HG03521 (cell line): ENCODE data around the gene POTEC.
"Not testable (repeated sequence)": the region's sequence is repeated elsewhere in the genome, so short reads cannot be mapped to it uniquely, and the experiment has no call there.

ENCODE experiments used
- ATAC-seq: cut with Tn5 transposase; IDR thresholded peaks from one replicate; pipeline ENCODE4 v1.9.1; 2021; ENCODE audit warnings: mild to moderate bottlenecking, moderate library complexity; ENCODE audit not compliant: unreplicated experiment

POTEC gene

DNA sequence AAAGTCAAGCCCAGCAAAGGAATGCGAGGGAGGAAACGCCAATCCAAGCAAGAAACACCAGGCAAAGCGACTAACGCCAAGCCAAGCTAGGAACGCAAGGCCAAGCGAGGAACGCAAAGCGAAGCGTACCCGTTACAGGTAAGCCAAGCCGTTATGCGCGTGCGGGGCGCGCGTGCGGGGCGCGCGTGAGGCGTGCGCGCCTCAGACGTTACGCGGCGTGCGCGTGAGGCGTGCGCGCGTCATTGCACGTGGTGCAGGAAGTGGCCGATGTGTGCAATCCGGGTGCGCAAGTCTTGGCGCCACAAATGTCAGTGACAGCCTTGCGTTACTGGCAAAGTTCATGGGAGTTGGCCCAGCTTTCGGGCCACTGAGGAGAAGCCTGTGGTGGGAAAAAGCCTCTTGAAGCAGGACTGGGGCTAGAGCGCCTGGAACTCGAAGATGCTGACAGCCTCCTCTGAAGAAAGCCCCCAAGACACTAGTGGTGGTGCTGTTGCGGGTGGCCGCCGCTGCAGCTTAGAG is at the start of gene POTEC:
TSS of gene POTEC (minus strand) at position 155 of the 519 bp plus-strand sequence. CDS start 454 bp downstream, outside the sequence.
- ATAC-seq: not testable (repeated sequence)

DNA sequence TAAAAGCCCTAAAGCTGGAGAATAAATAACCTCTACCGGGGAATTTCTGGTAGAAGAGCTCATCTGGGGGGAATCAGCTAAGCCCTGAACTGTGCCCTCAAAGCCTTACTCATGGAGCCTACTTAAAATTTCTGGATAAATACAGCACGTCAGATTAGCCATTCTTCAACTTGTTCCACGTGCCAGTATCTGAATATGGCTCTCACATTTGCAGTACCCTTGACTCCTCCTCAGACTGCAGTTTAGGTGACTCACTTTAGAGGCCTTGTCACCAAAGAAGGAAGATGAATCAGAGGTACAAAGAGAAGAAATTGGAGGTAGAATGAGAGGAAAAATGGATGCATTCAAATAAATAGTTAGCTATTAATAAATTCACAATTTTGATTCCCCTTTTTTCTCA is 34.6 kb upstream of the POTEC start:
- no peak for ATAC-seq

DNA sequence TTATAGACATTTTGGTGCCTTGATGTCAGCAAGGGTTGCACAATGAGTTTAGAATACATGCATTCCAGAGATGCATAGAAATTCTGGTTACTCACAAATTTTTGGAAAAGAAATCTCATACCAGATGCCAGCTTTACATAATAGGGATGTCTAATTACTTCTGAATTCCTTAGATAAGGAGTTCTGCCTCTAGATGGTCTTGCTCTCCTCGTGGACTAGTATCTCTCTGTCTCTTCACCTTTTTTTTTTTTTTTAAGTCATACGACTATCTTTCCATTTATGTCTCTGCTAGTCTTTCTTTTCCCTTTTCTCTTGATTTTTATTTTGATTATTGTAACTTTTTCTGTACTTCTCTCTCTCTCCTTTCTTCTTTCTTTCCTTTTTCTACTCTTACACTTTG is 16.1 kb upstream of the POTEC start:
- not testable (repeated sequence) for ATAC-seq

DNA sequence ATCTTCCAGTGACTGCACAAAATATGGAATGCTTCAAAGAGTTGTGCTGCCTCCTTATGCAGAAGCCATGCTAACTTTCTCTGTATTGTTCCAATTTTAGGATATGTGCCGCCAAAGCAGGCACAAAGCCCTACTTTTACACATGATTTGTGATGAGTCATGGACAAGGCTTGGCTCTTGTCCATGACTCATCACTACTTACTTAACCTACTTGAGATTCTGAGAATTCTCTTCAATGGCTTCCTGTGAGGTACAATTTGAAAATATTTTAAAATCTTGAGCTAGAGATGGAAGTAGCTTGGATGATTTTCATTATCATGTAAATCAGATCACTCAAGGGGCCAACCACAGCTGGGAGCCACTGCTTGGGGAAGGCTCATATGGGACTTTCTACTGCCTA is 11.7 kb downstream of the POTEC start:
- not testable (repeated sequence) for ATAC-seq

DNA sequence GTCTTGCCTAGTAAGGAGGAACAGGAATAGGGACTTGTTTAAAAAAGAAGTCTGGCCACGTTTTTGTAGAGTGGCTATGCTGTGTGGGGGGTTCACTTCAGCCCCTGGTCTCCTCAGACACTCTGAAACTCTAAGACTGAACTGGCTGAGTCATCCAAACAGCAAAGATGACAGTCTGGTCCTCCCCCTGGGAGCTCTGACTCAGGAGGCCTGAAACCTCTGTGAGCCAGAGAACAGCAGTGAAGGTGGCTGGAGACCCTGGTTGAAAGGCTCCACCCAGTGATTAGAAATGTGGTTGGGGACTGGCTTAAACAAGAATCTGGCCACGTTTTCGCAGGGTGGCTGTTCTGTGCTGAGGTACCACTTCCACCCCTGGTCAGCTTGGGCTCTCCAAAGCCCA is 32.7 kb downstream of the POTEC start:
- not testable (repeated sequence) for ATAC-seq

DNA sequence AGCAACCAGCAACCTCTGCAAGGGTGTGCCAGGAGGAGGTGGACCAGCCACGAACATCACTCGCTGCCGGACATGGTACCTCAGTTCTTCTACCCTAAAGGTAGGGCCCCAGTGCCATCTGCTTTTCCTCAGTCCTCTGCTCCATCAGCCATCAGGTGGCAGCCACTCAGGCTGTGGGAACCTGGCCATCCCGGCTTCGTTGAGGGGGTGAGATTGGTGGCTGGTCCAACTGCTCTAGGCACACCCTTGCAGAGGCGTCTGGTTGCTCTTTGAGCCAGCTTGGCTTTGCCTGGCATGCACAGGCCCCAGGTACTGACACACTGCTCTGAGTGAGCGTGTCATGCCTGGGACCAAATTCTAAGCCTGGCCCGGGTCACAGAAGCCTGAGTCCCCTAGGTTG is 39.7 kb downstream of the POTEC start:
- not testable (repeated sequence) for ATAC-seq

DNA sequence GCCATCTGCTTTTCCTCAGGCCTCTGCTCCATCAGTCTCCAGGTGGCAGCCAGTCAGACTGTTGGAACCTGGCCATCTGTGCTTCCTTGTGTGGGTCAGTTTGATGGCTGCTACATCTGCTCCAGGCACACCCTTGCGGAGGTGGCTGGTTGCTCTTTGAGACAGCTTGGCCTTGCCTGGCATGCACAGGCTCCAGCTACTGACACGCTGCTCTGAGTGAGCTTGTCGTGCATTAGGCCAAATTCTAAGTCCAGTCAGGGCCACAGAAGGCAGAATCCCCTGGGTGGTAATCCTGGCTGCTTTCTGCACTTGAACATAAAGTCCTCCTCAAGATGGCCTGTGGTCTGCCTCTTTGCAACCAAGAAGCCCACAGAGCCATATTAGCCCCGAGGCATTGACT is 41.5 kb downstream of the POTEC start:
- not testable (repeated sequence) for ATAC-seq

DNA sequence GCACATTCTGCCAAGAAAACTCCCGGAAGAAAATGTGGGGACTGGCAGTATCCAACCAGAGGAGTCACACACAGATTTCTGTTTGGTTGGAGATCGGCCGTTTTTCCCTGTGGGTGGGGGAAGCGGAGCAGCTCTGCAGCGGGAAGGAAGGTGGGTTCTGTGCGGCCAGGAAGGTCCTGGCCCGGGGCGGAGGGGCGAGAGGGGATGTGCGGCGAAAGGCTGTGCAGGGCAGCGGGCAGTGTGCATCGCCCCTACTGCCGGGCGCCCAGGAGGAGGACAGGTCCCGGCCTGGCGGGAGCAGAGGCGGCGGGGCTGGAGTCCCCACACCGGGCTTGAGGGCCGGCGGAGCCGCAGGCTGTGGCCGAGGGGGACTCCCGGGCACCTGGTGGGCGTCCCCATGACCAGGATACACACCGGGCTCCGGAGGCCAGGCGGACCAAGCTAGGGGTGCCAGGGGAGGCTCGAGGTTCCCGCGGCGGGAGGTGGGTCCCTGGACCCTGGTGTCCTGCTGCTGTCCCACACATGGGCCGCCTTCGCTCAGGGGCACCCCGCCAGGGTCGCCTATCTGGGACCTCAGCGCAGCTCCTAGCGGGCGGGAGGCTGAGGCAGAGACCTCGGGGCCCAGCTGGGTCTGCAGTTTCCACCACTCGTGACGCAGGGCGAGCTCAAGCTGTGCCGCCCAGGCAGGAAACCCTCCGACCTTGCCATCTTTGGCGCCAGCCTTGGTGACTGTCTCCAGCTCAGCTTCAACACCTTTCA is 54.0 kb downstream of the POTEC start:
- not testable (repeated sequence) for ATAC-seq

DNA sequence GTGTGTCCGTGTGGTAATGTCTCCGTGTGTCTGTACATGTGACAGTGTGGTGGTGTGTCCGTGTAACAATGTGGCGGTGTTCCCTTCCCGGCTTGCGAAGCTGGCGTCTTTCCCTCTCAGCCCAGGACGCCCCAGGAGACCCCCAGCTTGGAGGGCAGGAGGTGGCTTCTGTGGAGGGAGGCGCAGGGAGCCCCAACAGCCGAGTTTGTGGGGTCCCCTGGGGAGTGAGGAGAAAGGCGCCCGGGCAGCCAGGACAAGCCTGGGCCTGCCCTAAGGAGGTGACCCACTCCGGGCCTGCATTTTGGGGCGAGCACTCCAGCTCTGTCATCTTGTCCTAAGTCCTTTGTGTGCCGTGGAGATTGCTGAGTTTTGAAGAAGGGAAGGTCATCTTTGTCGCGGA is 54.6 kb downstream of the POTEC start:
- ATAC-seq: not testable (repeated sequence)

DNA sequence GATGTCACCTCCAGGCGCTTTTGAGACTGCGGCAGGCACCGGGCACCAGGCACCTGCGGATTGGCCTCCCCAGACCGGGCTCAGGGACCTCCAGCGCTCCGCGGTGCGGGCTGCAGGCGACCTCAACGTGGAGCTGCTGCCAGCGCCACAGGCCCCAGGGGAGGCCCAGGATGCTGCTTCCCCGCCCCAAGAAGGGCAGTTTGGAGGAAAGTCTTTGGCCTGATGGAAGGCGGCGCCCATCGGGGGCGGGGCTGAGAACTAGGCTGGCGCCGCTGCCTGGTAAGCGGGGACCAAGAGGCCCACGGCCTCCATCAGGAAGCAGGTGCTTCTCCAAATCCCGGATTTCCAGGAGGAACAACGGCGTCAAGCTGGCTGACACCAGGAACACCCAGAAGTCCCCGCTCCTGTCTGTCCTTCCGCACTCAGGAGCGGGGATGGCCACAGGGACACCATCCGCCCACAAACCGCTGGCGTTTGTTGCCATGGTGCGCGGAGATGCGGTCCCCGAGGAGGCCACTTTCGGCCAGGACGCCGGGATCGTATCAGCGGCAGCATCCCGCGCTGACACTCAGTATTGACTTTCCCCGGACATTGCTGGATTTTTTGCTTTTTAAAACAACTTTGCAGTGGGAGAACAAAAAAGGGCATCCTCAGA is 56.3 kb downstream of the POTEC start:
- not testable (repeated sequence) for ATAC-seq

DNA sequence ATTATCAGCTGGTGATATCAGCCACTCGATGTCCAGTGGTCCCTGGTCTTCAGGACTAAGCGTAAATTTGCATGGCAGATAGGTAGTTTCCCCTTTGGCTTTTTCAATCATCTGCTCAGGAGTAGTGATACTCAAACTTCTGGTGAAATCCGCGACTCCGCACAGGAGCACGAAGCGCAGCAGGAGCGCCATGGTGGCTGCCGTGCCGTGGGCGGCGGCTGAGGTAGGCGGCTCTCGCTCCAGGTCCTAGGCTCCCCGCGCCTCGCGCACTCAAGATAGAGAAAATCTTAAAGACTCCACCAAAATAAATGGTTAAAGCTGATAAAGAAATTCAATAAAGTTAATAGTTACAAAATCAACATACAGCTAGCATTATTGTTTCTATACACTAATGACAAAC is 64.3 kb downstream of the POTEC start:
- not testable (repeated sequence) for ATAC-seq

DNA sequence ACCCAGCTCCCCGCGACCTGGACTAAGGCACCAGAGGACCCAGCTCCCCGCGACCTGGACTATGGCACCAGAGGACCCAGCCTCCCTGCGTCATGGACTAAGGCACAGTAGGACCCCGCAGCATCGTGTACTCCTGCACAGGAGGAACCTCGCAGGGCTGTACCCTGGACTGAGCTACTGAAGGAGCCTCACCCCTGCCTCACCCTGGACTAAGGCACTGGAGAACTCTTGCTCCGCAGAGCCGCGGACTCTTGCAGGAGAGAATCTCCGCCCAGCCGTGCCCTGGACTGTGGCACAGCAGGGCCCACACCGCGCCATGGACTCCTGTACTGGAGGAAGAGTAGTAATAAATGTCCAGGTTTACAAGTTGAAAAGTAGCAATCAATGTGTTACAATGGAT is 67.9 kb downstream of the POTEC start:
- not testable (repeated sequence) for ATAC-seq

DNA sequence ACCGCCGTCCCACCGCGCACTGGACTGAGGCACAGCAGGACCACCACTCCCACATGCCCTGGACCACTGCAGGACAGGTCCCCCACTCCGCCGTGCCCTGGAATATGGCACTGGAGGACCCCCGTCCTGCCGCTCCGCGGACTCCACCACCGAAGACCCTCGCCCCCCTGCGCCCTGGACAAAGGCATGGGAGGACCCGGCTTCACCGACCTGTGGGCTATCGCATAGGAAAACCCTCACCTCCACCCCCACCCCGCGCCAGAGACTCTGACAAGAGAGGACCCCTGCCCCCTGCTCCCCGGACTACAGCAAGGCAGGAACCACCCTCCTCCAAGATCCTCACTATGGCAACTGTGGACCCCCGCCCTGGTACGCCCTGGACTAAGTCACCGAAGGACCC is 68.6 kb downstream of the POTEC start:
- not testable (repeated sequence) for ATAC-seq

DNA sequence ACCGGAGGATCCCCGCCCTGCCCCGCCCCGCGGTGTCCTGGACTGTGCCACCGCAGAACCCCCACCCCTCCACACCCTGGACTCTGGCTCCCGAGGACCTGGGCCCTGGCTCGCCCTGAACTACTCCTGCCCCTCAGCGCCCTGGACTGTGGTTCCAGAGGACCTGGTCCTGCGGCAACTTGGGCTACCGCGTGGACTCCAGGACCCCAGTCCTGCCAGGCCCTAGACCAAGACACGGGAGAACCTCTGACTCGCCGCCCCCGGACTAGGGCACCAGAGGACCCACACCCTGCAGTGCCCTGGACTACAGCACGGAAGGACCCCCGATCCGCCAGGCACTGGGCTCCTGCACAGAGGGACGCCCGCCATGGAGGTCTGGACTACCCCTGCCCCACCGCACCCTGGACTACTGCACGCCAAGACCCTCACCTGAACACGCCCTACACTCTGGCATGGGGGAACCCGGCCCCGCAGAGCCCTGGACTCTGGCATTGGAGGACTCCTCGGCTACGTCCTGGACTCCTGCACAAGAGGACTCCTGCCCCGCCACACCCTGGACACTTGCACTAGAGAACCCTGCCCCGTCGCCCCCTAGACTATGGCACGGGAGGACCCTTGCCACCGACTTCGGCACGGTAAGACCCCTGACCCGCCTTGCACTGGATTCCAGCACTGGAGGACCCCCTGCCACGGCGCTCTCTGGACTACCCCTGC is 69.2 kb downstream of the POTEC start:
- not testable (repeated sequence) for ATAC-seq

DNA sequence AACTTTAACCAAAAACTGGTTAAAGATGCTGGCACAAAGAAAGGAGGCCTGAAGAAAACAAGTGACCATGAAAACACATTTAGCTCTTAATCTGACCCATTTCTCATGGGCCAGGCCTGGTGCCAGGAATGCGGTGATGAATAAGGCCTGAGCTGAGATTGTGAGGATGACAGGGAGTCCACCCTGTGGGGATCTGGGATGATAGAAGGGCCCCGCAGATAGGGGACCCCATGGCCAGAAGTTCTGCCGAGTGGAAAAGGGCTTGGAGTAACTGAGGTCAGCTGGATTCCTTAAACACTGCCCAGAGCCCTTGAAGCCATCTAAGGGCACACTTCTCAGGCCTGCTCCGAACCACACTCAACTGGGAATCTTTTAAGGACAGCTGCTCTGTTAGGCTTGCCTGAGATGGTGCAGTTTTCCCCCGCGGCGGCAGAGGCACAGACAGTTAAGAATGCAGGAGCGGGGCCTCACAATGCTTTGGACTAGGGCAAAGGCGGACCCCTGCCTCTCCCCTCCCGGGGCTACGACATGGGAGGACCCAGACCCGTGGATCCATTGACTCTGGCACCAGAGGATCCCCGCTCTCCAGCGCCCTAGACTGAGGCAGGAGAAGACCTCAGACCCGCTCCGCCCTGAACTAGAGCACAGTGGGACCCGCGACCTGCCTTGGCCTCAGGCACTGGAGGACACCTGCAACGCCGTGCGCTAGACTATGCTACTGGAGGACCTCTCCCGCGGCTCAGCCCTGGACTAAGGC is 70.0 kb downstream of the POTEC start:
- not testable (repeated sequence) for ATAC-seq

DNA sequence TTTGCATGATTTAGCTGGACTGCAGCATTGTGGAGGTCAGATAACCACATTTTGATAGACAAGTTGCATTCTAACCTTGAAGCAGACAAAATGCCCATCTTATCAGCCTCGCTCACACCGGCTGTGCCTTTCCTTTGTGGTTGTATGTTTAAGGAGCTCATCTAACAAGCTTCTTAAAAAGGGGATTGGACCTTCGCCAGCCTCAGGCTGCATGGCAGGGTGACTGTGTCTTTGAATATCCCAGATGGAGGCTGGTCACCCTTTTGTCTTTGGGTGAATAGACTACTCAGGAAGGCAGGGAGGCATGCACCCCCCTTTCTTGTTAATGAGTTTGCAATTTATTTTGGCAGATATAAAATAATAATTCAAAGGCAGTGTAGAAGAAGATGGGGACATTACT is 72.1 kb downstream of the POTEC start:
- not testable (repeated sequence) for ATAC-seq

DNA sequence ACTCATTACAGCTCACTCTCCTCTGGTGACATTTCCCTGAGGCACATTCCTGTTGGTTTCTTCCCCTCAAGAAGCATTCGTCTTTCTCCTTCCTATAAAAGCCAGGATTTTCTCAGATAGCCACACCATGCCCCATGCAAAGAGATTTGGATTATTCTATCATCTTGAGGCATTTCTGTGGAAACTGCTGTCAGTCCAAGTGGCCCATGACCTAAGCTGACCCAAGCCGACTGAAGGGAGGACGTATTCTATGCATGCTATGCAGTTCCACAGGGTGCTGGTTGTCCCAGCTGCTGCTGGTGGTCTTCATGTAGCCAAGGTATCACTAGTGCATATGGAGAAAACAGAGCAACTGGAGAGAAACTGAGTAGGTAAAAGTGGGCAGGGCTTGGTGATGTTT is 73.0 kb downstream of the POTEC start:
- ATAC-seq: not testable (repeated sequence)

DNA sequence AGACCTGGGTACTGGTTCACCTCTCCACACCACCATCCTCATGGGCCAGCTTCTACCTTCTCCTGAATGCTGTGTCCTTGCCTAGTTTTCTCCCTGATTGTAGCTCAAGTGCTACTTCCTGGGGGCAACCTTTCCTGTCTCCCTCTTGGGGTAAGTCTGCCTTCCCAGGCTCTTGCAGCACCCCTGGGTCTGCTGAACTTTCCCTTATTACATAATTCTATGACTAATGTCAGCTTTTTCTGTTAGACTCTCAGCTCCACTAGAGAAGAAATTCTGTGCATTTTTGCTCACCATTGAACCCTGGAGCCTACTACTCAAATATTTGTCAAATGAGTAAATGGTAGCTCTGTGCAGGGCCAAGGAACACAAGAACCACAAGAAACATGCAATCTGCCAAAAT is 73.4 kb downstream of the POTEC start:
- ATAC-seq: not testable (repeated sequence)

DNA sequence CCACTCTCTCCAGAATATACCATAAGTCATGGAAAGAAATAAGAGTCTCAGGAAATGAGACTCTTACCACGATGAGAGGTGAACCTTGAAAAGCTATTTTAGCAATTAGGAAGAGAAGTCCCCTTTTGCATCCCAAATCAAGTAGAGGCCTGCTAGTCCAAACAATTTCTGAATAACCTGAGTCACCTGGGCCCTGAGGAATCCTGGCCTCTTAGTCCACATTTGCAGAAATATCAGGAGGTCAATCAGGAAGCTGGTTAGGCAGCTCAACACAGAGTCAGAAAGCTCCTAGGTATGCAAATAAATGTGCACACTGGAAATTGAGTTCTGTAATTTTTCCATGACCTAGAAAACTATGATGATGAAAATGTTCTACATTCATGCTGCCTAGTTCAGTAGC is 77.4 kb downstream of the POTEC start:
- ATAC-seq: not testable (repeated sequence)
